Measurements from ENCODE around the gene ARHGEF33. TPM values are rescaled to one million over a fixed set of nuclear protein-coding genes. Genes with fewer than 3 reads are reported as not detected.

ARHGEF33 gene
- total and polyA plus RNA-seq, 2 donors from 2014 or later, result 2.3 to 2.4 TPM

DNA sequence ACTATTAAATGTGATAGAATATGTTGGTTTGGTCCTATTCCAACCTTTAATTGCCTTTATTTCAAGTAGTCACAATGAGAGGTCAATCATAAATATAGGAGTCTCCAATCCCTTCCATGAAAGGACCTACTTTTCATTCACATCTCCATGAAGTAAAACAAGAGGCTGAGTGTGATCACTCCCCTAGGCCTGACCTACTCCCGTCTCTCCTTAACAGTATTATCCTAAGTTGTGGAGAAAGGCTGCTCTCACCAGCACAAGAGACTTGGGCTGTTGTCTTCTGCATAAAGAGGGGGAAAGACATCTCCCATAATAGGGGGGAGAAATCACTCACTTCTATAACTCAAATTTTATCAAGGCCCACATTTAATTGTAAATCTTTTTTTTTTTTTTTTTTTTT lies 125.7 kb downstream of the ARHGEF33 start:
- no peak for FAIRE-seq
- peaks cover 0 to 2% (median 0%) of the 10 kb centered on the region in 3 donors for H3K4me1 ChIP-seq (ENCODE audit: control insufficient read depth in 2 of 3, insufficient read depth in 2 of 3, low read depth in 1 of 3, low read length in 3 of 3)
- intact Hi-C loops (cut with DNase I), result no loop called here

DNA sequence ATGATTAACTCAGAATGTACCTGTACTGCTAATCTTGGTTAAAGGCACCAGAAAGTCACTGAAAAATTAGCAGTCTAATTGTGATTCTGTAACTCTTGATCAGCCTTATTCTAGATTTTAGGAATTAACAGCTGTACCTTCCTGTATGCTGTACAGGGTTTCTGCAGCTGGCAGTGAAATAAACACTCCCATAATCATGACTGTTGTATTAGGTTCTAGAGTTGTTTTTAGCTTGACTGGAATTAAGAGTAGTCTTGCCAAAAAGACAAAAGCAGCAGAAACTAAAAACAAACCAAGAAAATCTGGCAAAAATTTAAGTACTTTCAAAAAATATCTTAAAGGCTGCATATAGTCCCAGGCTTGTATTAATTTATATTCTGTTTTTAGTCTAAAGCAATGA lies 127.7 kb downstream of the ARHGEF33 start:
- H3K27me3 ChIP-seq (ENCODE audit: control insufficient read depth, insufficient read depth, low read length), result no peaks in the 10 kb centered on the region
- DNase-seq (no peak), FAIRE-seq (no peak)
- intact Hi-C loops (cut with DNase I), result no loop called here
- H3K9me3 ChIP-seq (ENCODE audit: control insufficient read depth in 2 of 3, insufficient read depth in 1 of 3, low read length in 3 of 3), result no peaks in the 10 kb centered on the region
- H3K27ac ChIP-seq (ENCODE audit: low read depth in 2 of 2, low read length in 2 of 2), result no peak overlapping the region
- H3K36me3 ChIP-seq (ENCODE audit: control insufficient read depth in 2 of 3, insufficient read depth in 3 of 3, low read length in 3 of 3), result peaks cover 2 to 11% (median 4%) of the 10 kb centered on the region in 3 donors
- H3K4me3 ChIP-seq (ENCODE audit: low read length in 3 of 3), result no peak overlapping the region
- peaks cover 0 to 2% (median 0%) of the 10 kb centered on the region in 3 donors for H3K4me1 ChIP-seq (ENCODE audit: control insufficient read depth in 2 of 3, insufficient read depth in 2 of 3, low read depth in 1 of 3, low read length in 3 of 3)
- H3K9ac ChIP-seq (ENCODE audit: low read length in 3 of 3), result no peak overlapping the region
- TF ChIP-seq, protein P1, sequence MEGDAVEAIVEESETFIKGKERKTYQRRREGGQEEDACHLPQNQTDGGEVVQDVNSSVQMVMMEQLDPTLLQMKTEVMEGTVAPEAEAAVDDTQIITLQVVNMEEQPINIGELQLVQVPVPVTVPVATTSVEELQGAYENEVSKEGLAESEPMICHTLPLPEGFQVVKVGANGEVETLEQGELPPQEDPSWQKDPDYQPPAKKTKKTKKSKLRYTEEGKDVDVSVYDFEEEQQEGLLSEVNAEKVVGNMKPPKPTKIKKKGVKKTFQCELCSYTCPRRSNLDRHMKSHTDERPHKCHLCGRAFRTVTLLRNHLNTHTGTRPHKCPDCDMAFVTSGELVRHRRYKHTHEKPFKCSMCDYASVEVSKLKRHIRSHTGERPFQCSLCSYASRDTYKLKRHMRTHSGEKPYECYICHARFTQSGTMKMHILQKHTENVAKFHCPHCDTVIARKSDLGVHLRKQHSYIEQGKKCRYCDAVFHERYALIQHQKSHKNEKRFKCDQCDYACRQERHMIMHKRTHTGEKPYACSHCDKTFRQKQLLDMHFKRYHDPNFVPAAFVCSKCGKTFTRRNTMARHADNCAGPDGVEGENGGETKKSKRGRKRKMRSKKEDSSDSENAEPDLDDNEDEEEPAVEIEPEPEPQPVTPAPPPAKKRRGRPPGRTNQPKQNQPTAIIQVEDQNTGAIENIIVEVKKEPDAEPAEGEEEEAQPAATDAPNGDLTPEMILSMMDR (IDR thresholded peaks at IDR 0.05; ENCODE audit: borderline replicate concordance, extremely low read depth, insufficient read depth), result no peak

More for the DNA sequence above, 125.7 kb downstream of the ARHGEF33 start:
- Histone ChIP-seq H3K27ac (ENCODE audit: low read depth in 2 of 2, low read length in 2 of 2) (no peak overlapping the region), H3K27me3 (ENCODE audit: control insufficient read depth, insufficient read depth, low read length) (no peaks in the 10 kb centered on the region), H3K9me3 (ENCODE audit: control insufficient read depth in 2 of 3, insufficient read depth in 1 of 3, low read length in 3 of 3) (no peaks in the 10 kb centered on the region), H3K4me3 (ENCODE audit: low read length in 3 of 3) (no peak overlapping the region), H3K9ac (ENCODE audit: low read length in 3 of 3) (no peak overlapping the region), H3K36me3 (ENCODE audit: control insufficient read depth in 2 of 3, insufficient read depth in 3 of 3, low read length in 3 of 3) (peaks cover 2 to 18% (median 6%) of the 10 kb centered on the region in 3 donors)
- no peak for DNase-seq
- TF ChIP-seq, protein P1 (IDR thresholded peaks at IDR 0.05; ENCODE audit: borderline replicate concordance, extremely low read depth, insufficient read depth), result no peak

DNA sequence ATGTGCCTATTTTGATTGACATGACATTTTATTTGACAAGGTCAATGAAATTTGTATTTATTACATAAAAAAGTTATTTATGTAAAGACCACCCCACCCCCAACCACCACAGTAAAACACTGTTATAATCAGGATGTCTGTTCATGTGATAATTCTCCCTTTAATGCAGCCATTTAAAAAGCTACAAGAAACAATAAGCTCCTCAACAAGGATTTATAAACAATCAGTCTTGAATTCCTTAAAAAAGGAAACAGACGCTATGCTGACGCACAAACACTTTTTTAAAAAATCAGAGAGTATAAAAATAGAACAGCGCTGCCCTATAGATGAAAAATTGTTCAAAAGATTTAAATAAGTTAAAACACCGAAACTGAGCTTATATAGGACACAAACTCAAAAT lies 129.0 kb downstream of the ARHGEF33 start:
- TF ChIP-seq, protein P1 (IDR thresholded peaks at IDR 0.05; ENCODE audit: borderline replicate concordance, extremely low read depth, insufficient read depth), result no peak
- no peak for FAIRE-seq

DNA sequence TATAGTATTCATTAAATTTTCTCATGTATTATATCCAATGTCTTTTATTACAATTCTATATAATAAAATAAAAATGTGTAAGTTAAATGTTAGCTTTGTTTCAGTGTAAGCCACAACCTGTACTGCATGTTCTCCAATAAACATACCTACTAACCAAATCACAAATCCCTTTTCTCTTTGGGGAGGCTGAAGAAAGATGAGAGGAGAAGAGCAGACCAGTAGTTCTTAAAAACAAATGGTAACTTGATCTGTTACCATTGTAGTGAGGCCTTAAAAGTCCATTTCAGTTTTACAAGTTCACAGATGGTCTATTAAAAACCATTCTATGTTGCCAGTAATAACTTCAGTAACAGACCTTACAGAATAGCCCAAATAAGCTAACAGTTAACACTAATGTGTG lies 130.7 kb downstream of the ARHGEF33 start:
- Histone ChIP-seq H3K4me1 (ENCODE audit: control insufficient read depth in 2 of 3, insufficient read depth in 2 of 3, low read depth in 1 of 3, low read length in 3 of 3) (peaks cover 0 to 2% (median 0%) of the 10 kb centered on the region in 3 donors), H3K27ac (ENCODE audit: low read depth in 2 of 2, low read length in 2 of 2) (peak overlapping the region in 1 of 2 donors; percentile 34)
- FAIRE-seq, result no peak

More for the DNA sequence above, 129.0 kb downstream of the ARHGEF33 start:
- peak overlapping the region; percentile 9 for H3K27ac ChIP-seq (ENCODE audit: low read depth in 2 of 2, low read length in 2 of 2)
- peak in 1 of 5 donors; percentile 7 for DNase-seq
- H3K27me3 ChIP-seq (ENCODE audit: control insufficient read depth, insufficient read depth, low read length), result no peaks in the 10 kb centered on the region
- H3K4me3 ChIP-seq (ENCODE audit: low read length in 3 of 3), result peak overlapping the region in 1 of 3 donors; percentile 17
- intact Hi-C loops (cut with DNase I), result no loop called here
- H3K36me3 ChIP-seq (ENCODE audit: control insufficient read depth in 2 of 3, insufficient read depth in 3 of 3, low read length in 3 of 3), result peaks cover 0 to 10% (median 2%) of the 10 kb centered on the region in 3 donors
- H3K9me3 ChIP-seq (ENCODE audit: control insufficient read depth in 2 of 3, insufficient read depth in 1 of 3, low read length in 3 of 3), result no peaks in the 10 kb centered on the region
- no peak overlapping the region for H3K9ac ChIP-seq (ENCODE audit: low read length in 3 of 3)
- peaks cover 0 to 2% (median 0%) of the 10 kb centered on the region in 3 donors for H3K4me1 ChIP-seq (ENCODE audit: control insufficient read depth in 2 of 3, insufficient read depth in 2 of 3, low read depth in 1 of 3, low read length in 3 of 3)

More for the DNA sequence above, 130.7 kb downstream of the ARHGEF33 start:
- H3K36me3 ChIP-seq (ENCODE audit: control insufficient read depth in 2 of 3, insufficient read depth in 3 of 3, low read length in 3 of 3), result peaks cover 0 to 8% (median 0%) of the 10 kb centered on the region in 3 donors
- H3K27me3 ChIP-seq (ENCODE audit: control insufficient read depth, insufficient read depth, low read length), result no peaks in the 10 kb centered on the region
- intact Hi-C loops (cut with DNase I), result no loop called here
- peak overlapping the region in 1 of 3 donors; percentile 15 for H3K4me3 ChIP-seq (ENCODE audit: low read length in 3 of 3)
- TF ChIP-seq, protein P1 (IDR thresholded peaks at IDR 0.05; ENCODE audit: borderline replicate concordance, extremely low read depth, insufficient read depth), result no peak
- no peak overlapping the region for H3K9ac ChIP-seq (ENCODE audit: low read length in 3 of 3)
- no peak for DNase-seq
- H3K9me3 ChIP-seq (ENCODE audit: control insufficient read depth in 2 of 3, insufficient read depth in 1 of 3, low read length in 3 of 3), result no peaks in the 10 kb centered on the region
